Lung (tissue), 12 donors: ENCODE results near the gene GPC5. TPM values are rescaled to one million over a fixed set of nuclear protein-coding genes. Genes with fewer than 3 reads are reported as not detected.

ENCODE experiments used
- ATAC-seq: fragments of 200-7000 bp; cut with Tn5 transposase; one replicate; pipeline ENCODE4 v1.9.1; 2020; ENCODE audit warnings: moderate number of reproducible peaks; ENCODE audit not compliant: insufficient read depth, low FRiP score
- DNase-seq, 3 donors: peaks; one replicate each; pipeline ENCODE4 v3.0.0-alpha.2; 2013 to 2017
- H3K27ac ChIP-seq, 2 donors: one replicate each; pipeline ENCODE4 v1.5.1; 2013; ENCODE audit warnings: mild to moderate bottlenecking in 2 of 2, moderate library complexity in 2 of 2, control low read depth in 1 of 2, inconsistent platforms in 1 of 2, low read depth in 1 of 2, low read length in 1 of 2
- H3K27me3 ChIP-seq, 3 donors: one replicate each; pipeline ENCODE4 v1.5.1; 2013; ENCODE audit warnings: low read length in 2 of 3; ENCODE audit not compliant: control insufficient read depth in 3 of 3, insufficient read depth in 3 of 3
- H3K36me3 ChIP-seq, 4 donors: one replicate each; pipeline ENCODE4 v1.5.1; 2013; ENCODE audit warnings: low read length in 4 of 4, mild to moderate bottlenecking in 1 of 4, moderate library complexity in 1 of 4; ENCODE audit not compliant: control insufficient read depth in 4 of 4, insufficient read depth in 4 of 4
- H3K4me1 ChIP-seq, 5 donors: one replicate each; pipeline ENCODE4 v1.5.1; 2013; ENCODE audit warnings: low read length in 5 of 5, mild to moderate bottlenecking in 2 of 5, moderate library complexity in 1 of 5; ENCODE audit not compliant: control insufficient read depth in 5 of 5, insufficient read depth in 5 of 5
- H3K4me3 ChIP-seq: one replicate; pipeline ENCODE4 v1.5.1; 2013; ENCODE audit warnings: mild to moderate bottlenecking, control low read depth, moderate library complexity
- H3K9ac ChIP-seq, 2 donors: one replicate each; pipeline ENCODE4 v1.5.1; 2013; ENCODE audit warnings: low read length in 2 of 2, control low read depth in 1 of 2; ENCODE audit not compliant: insufficient read depth in 1 of 2
- H3K9me3 ChIP-seq, 4 donors: one replicate each; pipeline ENCODE4 v1.5.1; 2013; ENCODE audit warnings: low read length in 3 of 4, mild to moderate bottlenecking in 1 of 4, moderate library complexity in 1 of 4; ENCODE audit not compliant: control insufficient read depth in 4 of 4, insufficient read depth in 3 of 4
- WGBS, 2 donors: extraction: QIAGEN DNeasy Blood & Tissue Kit; methylation state at CpG; one replicate each; pipeline ENCODE4 v1.1.7; 2013; 5-methylcytosine and 5-hydroxymethylcytosine counted together
- polyA plus RNA-seq, 2 donors: library from polyadenylated mRNA; stranded (reverse); fragments of 200-250 nt; gene quantifications; one replicate each; pipeline ENCODE4 v1.2.1, GENCODE V29; 2013
- total RNA-seq, 2 donors: library from RNA; depleted of rRNA in 1 of 2; stranded (reverse); fragments of >200 nt in 1 of 2; gene quantifications; one replicate each; pipeline ENCODE4 v1.2.1, GENCODE V29; 2014 to 2021
- TF ChIP-seq, protein P1 (sequence below): IDR thresholded peaks from 2 replicates; pipeline ENCODE4 v1.5.1; 2012; ENCODE audit warnings: mild to moderate bottlenecking; ENCODE audit errors: control extremely low read depth, extremely low read depth
- donor health status: control.
- donor health status: control.
- donor health status: Bipolar disorder and iron deficiency.
- donor health status: healthy.
- donor health status: DM: yes; HTN: yes; CAD: no.

GPC5 gene
- total and polyA plus RNA-seq, 4 donors: 0.55 to 37.3 (median 4.4) TPM

DNA sequence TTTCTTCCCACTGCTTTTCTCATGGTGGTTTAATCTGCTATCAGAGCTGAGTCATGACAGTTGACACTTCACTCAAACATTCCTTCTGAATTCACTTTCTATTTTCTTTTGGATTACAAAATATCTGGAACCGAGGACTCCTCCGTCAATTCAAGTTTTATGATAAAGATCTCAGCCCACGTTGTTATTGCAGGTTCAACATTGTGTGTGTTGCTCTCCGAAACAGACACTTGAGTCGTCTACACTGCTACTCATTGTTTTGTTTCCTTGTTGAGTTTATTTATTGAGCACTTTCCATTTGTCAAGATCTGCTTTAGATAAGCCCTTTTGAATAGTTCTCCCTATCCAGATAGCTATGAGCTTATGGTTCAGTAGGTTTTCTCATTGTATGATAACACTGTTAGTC, 1192.1 kb downstream of the GPC5 start:
- TF ChIP-seq, protein P1, sequence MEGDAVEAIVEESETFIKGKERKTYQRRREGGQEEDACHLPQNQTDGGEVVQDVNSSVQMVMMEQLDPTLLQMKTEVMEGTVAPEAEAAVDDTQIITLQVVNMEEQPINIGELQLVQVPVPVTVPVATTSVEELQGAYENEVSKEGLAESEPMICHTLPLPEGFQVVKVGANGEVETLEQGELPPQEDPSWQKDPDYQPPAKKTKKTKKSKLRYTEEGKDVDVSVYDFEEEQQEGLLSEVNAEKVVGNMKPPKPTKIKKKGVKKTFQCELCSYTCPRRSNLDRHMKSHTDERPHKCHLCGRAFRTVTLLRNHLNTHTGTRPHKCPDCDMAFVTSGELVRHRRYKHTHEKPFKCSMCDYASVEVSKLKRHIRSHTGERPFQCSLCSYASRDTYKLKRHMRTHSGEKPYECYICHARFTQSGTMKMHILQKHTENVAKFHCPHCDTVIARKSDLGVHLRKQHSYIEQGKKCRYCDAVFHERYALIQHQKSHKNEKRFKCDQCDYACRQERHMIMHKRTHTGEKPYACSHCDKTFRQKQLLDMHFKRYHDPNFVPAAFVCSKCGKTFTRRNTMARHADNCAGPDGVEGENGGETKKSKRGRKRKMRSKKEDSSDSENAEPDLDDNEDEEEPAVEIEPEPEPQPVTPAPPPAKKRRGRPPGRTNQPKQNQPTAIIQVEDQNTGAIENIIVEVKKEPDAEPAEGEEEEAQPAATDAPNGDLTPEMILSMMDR: no peak
- Histone ChIP-seq H3K9ac (no peak overlapping the region), H3K36me3 (no peaks in the 10 kb centered on the region), H3K9me3 (peaks cover 0 to 2% (median 0%) of the 10 kb centered on the region in 4 donors), H3K4me1 (no peaks in the 10 kb centered on the region), H3K27me3 (no peaks in the 10 kb centered on the region), H3K4me3 (no peak overlapping the region), H3K27ac (no peak overlapping the region)
- WGBS, 2 donors: 29 to 41% methylated on average over 5 of the region's 5 CpGs
- ATAC-seq (peak; percentile 51), DNase-seq (no peak)

DNA sequence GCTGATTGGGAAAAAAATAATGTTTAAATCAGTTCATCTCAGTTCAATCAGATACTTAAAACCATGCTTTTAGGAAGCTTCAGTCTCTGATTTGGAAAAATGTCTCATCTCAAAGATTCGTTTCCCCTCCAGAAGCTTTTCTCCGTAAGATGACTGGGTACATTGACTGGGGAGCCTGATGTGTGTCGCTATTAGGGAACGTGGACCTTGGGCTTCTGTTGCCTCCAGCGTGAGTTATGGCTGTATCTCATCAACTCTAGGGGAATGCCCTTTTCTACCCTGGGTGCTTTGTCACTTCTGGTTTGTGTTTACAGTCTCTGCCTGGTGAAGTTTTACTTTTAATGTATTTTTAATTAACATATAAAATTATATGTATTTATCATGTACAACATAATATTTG, 1192.7 kb downstream of the GPC5 start:
- Histone ChIP-seq H3K9me3 (peaks cover 0 to 2% (median 0%) of the 10 kb centered on the region in 4 donors), H3K27ac (no peak overlapping the region), H3K4me1 (no peaks in the 10 kb centered on the region), H3K27me3 (no peaks in the 10 kb centered on the region), H3K4me3 (no peak overlapping the region), H3K36me3 (no peaks in the 10 kb centered on the region), H3K9ac (no peak overlapping the region)
- no peak for ATAC-seq
- TF ChIP-seq, protein P1: no peak
- no peak for DNase-seq
- 71 to 74% methylated on average over 5 of the region's 5 CpGs for WGBS, 2 donors

DNA sequence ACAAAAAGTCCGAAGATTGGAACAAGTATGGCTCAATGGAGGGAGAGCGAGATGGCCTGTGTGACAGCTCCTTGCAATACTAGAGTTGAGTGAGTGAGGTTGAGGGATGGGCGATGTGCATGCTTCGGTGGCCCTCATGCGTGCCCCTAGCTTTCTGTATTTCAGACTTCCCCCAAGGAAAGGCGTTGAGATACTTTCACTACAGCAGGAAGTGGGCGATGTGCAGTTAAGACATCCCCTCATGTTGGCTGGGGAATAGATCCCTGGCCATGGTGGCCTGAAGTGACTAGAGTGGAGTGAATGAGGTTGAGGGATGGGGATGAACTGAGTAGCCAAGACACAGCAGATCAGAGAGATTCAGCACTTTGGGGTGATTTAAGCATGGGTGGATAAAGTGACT, 1194.3 kb downstream of the GPC5 start:
- no peak for ATAC-seq
- no peak overlapping the region for H3K27ac ChIP-seq
- H3K4me1 ChIP-seq: peaks cover 0 to 8% (median 0%) of the 10 kb centered on the region in 5 donors
- no peaks in the 10 kb centered on the region for H3K36me3 ChIP-seq
- H3K9ac ChIP-seq: no peak overlapping the region
- WGBS, 2 donors: 83 to 95% methylated on average over 7 of the region's 7 CpGs
- H3K4me3 ChIP-seq: no peak overlapping the region
- DNase-seq: no peak
- H3K9me3 ChIP-seq: peaks cover 0 to 2% (median 0%) of the 10 kb centered on the region in 4 donors
- H3K27me3 ChIP-seq: no peaks in the 10 kb centered on the region
- TF ChIP-seq, protein P1: no peak

DNA sequence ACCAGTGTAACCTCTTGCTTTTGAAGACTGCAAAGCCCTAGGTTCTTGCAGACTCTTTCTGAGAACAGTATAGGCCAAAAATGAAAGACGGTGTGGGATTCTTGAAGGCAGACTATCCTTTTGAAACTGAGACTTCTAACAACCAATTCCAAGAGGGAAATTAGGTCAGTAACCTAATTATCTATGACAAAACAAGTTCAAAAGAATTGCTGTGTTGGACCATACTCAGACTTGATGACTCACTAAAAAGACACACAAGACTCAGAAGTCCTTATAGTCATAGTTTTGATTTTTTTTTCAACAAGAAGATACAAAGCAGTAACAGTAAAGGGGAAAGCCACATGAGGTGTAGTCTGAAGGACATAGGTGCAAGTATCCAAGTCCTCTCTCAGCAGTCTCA, 1204.1 kb downstream of the GPC5 start:
- 84 to 89% methylated on average over 1 of the region's 1 CpG for WGBS, 2 donors

More for the DNA sequence above, 1204.1 kb downstream of the GPC5 start:
- DNase-seq: no peak
- H3K27ac ChIP-seq: no peak overlapping the region
- H3K9ac ChIP-seq: no peak overlapping the region
- no peaks in the 10 kb centered on the region for H3K4me1 ChIP-seq
- no peaks in the 10 kb centered on the region for H3K9me3 ChIP-seq
- H3K27me3 ChIP-seq: no peaks in the 10 kb centered on the region
- TF ChIP-seq, protein P1: no peak
- H3K36me3 ChIP-seq: no peaks in the 10 kb centered on the region
- ATAC-seq: no peak
- H3K4me3 ChIP-seq: no peak overlapping the region
